GM18502 (cell line): ENCODE measurements around the gene EIF5A2.
A peak's percentile ranks its signal among the peaks of the same experiment; 100 is the strongest.
"Not testable (repeated sequence)": the region's sequence is repeated elsewhere in the genome, so short reads cannot be mapped to it uniquely, and the experiment has no call there.

Source experiments
- ATAC-seq: cut with Tn5 transposase; IDR thresholded peaks from one replicate; pipeline ENCODE4 v1.9.1; 2021; ENCODE audit warnings: mild to moderate bottlenecking; ENCODE audit not compliant: unreplicated experiment, poor library complexity

EIF5A2 gene

GRCh38 chr3:170897978-170898377 is 10.5 kb downstream of the EIF5A2 start:
- no peak for ATAC-seq

DNA sequence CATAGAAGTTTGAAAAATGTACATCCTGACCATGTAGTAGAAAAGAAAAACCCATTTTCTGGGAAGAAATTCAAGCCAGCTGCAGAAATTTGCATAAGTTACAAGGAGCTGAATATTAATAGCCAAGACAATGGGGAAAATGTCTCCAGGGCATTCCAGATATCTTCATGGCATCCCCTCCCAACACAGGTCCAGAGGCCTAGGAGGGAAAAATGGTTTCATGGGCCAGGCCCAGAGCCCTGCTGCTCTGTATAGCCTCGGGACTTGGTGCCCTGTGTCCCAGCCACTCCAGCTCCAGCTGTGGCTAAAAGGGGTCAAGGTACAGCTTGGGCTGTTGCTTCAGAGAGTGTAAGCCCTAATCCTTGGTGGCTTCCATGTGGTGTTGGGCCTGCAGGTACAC is 11.2 kb downstream of the EIF5A2 start:
- not testable (repeated sequence) for ATAC-seq

DNA sequence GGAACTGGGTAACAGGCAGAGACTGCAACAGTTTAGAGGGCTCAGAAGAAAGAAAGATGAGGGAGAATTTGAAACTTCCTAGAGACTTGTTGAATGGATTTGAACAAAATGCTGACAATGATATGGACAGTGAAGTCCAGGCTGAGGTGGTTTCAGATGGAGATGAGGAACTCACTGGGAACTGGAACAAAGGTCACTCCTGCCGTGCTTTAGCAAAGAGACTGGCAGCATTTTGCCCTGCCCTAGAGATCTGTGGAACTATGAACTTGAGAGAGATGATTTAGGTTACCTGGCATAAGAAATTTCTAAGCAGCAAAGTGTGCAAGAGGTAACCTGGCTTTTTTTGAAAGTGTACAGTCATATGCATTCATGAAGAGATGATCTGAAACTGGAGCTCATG is 11.7 kb downstream of the EIF5A2 start:
- ATAC-seq: no peak

DNA sequence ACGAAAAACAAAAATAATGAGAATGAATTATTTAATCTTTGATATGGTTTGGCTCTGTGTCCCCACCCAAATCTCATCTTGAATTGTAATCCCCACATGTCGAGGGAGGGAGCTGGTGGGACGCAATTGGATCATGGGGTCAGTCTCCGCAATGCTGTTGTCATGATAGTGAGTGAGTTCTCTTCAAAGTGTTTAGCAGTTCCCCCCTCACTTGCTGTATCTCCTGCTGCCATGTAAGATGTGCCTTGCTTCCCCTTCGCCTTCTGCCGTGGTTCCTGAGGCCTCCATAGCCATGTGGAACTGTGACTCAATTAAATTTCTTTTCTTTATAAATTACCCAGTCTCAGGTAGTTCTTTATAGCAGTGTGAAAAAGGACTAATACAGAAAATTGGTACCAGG is 12.1 kb downstream of the EIF5A2 start:
- not testable (repeated sequence) for ATAC-seq

DNA sequence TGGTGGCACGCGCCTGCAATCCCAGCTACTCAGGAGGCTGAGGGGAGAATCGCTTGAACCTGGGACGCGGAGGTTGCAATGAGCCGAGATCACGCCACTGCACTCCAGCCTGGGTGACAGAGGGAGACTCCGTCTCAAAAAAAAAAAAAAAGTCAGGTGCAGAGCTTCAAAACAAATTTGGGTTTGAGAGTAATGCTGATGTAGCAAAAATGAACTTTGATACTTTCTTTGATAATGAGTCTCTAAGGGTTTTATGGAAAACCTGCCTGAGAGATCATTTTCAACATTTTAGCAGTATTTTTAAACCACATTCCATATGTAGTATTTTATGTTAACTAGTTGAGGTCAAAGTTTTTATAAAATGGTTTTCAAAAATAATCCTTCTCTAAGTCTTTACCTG is 14.5 kb downstream of the EIF5A2 start:
- ATAC-seq: no peak

DNA sequence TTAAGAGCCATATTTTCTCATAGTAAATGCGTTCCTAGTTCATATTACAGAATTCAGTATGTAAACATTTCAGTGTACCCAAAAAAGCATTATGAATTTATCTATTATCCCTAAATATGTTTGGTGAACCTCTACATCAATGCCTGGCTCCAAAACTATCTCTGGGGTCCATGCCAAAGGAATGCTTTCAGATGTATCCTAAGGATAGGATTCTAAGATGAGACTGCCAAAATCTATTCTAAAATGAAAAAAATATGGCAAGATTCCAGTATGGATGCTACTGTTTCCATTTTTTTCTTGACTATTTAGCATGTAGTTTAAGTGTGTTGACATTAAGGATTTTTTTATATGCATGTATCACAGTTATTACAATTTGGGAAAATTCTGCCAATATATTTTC is 18.8 kb downstream of the EIF5A2 start:
- no peak for ATAC-seq

- no peak for ATAC-seq
These were observed 19.3 kb downstream of the EIF5A2 start for GRCh38 chr3:170889132-170889531.

- not testable (repeated sequence) for ATAC-seq
These were observed 24.1 kb downstream of the EIF5A2 start for GRCh38 chr3:170884109-170884930.

- not testable (repeated sequence) for ATAC-seq
These were observed 29.7 kb downstream of the EIF5A2 start for GRCh38 chr3:170878688-170879087.

- not testable (repeated sequence) for ATAC-seq
These were observed 31.1 kb downstream of the EIF5A2 start for GRCh38 chr3:170877311-170877710.

DNA sequence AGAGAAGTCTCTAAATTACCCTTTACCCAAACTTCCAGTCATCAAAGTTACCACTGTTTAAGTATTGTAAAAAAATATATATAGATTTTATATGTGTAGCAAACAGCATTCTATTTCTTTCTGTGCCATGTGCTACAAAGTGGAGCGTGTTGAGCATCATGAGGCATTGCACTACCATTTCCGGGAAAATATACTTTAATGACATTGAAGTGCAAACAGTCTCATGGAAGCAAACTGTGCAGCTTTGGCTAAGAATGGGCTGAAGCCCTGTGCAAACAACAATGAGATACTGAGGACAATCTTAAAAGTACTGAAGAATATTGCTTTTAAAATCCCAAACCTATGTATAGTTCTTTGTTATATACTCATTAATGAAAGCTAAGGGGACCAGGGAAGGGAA is 31.9 kb downstream of the EIF5A2 start:
- no peak for ATAC-seq

GRCh38 chr3:170869645-170870593 is 38.5 kb downstream of the EIF5A2 start, which contains the start of gene RPL22L1:
RPL22L1 (minus strand) TSS chr3:170870195; CDS start chr3:170870167, 28 bp downstream.
- peak; percentile 98 for ATAC-seq

GRCh38 chr3:170869239-170869590 is 39.2 kb downstream of the EIF5A2 start:
- no peak for ATAC-seq

GRCh38 chr3:170868577-170869238 is 39.7 kb downstream of the EIF5A2 start:
- no peak for ATAC-seq

GRCh38 chr3:170867143-170867937 is 41.1 kb downstream of the EIF5A2 start:
- ATAC-seq: peak; percentile 31

DNA sequence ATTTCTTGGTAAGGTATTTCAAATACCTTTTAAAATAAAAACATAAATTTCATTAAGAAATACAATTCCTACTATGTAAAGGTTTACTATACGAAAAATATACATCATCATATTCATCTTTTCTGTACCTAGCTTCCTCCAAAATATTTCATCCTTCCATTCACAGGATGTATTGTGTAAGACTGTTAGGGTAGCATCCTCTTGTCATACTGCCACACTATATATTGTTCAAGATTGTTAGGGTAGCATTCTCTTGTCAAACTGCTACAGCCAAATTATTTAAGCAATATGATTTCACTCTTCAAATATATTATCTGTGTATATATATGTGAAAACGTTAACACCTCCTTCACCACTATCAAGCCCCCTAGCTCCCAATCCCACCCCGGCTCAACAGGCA is 41.9 kb downstream of the EIF5A2 start:
- no peak for ATAC-seq

- ATAC-seq: no peak
These were observed 43.0 kb downstream of the EIF5A2 start for GRCh38 chr3:170865209-170866094.

GRCh38 chr3:170864525-170865208 is 43.8 kb downstream of the EIF5A2 start:
- no peak for ATAC-seq
